B cell (primary cell): ENCODE data around the gene TOP2A. TPM values are rescaled to one million over a fixed set of nuclear protein-coding genes. Genes with fewer than 3 reads are reported as not detected.

Experiments used
- ATAC-seq: fragments of 200-7000 bp; cut with Tn5 transposase; one replicate; pipeline ENCODE4 v1.10.0; 2021; ENCODE audit warnings: low read depth, mild to moderate bottlenecking, moderate number of reproducible peaks, moderate library complexity
- CTCF ChIA-PET: fragments of 350-600 bp; sonication (Branson Sonifier 250); formaldehyde crosslinking; loops from one replicate; lab custom pipeline; 2021; ENCODE audit warnings: antibody characterized with exemption, inconsistent platforms; lab: Charles Lee
- POLR2A ChIA-PET: fragments of 350-600 bp; sonication (Branson Sonifier 250); formaldehyde crosslinking; loops from one replicate; lab custom pipeline; 2021; ENCODE audit warnings: antibody characterized with exemption; lab: Charles Lee
- DNase-seq: peaks from one replicate; pipeline ENCODE4 v3.0.0; 2013
- H2AFZ ChIP-seq: 2 replicates; pipeline ENCODE4 v1.6.1; 2012; ENCODE audit warnings: mild to moderate bottlenecking, low read depth, low read length; ENCODE audit not compliant: insufficient read depth, poor library complexity, severe bottlenecking
- H3K27ac ChIP-seq, 2 donors: 1 replicate in 1 of 2; 2 replicates in 1 of 2; pipeline ENCODE4 v1.5.1; 2012 to 2013; ENCODE audit warnings: low read length in 2 of 2, mild to moderate bottlenecking in 2 of 2, moderate library complexity in 1 of 2
- H3K27me3 ChIP-seq, 4 experiments: fragments of 200-600 bp in 1 of 4; sonication (generic) in 1 of 4; replicated peaks in 1 of 4; 1 replicate in 2 of 4; 2 replicates in 2 of 4; pipeline versions ENCODE4 v1.6.1 to v1.7.0; 2013 to 2016; ENCODE audit warnings: low read length in 3 of 4, mild to moderate bottlenecking in 2 of 4, mixed read lengths in 1 of 4, moderate library complexity in 1 of 4; ENCODE audit not compliant: insufficient read depth in 4 of 4, control insufficient read depth in 3 of 4; ENCODE audit errors: control extremely low read depth in 1 of 4
- H3K36me3 ChIP-seq, 2 experiments: replicated peaks in 1 of 2; 1 replicate in 1 of 2; 2 replicates in 1 of 2; pipeline versions ENCODE4 v1.6.1 to v1.7.1; 2013; ENCODE audit warnings: low read length in 1 of 2; ENCODE audit not compliant: insufficient read depth in 2 of 2, control insufficient read depth in 1 of 2; ENCODE audit errors: control extremely low read depth in 1 of 2, extremely low read depth in 1 of 2
- H3K4me1 ChIP-seq, 2 donors: fragments of 200-600 bp in 1 of 2; sonication (generic) in 1 of 2; 1 replicate in 1 of 2; 2 replicates in 1 of 2; pipeline versions ENCODE4 v1.5.1 to v1.6.1; 2013 to 2017; ENCODE audit warnings: low read length in 2 of 2; ENCODE audit not compliant: control insufficient read depth in 2 of 2, insufficient read depth in 2 of 2
- H3K4me2 ChIP-seq: replicated peaks from 2 replicates; pipeline ENCODE3; 2012; ENCODE audit warnings: mild to moderate bottlenecking, low read depth, low read length; ENCODE audit not compliant: poor library complexity, severe bottlenecking
- H3K4me3 ChIP-seq, 5 experiments: fragments of 200-600 bp in 1 of 5; sonication (generic) in 1 of 5; 1 replicate in 3 of 5; 2 replicates in 2 of 5; pipeline versions ENCODE4 v1.5.1 to v1.7.0; 2011 to 2016; ENCODE audit warnings: low read length in 4 of 5, mild to moderate bottlenecking in 4 of 5, low read depth in 2 of 5, control low read depth in 1 of 5, moderate library complexity in 1 of 5; ENCODE audit not compliant: insufficient read depth in 1 of 5; ENCODE audit errors: control extremely low read depth in 1 of 5, extremely low read depth in 1 of 5
- H3K79me2 ChIP-seq: fragments of 200-600 bp; sonication (generic); one replicate; pipeline ENCODE4 v1.6.0; 2016; ENCODE audit warnings: low read length; ENCODE audit not compliant: control insufficient read depth, insufficient read depth
- H3K9ac ChIP-seq: fragments of 200-600 bp; sonication (generic); 2 replicates; pipeline ENCODE4 v1.6.1; 2017; ENCODE audit warnings: mild to moderate bottlenecking, low read length, moderate library complexity
- H3K9me3 ChIP-seq, 3 donors: one replicate each; pipeline versions ENCODE4 v1.6.1 to v1.7.1; 2013; ENCODE audit warnings: low read length in 2 of 3; ENCODE audit not compliant: control insufficient read depth in 2 of 3, insufficient read depth in 1 of 3; ENCODE audit errors: control extremely low read depth in 1 of 3
- H4K20me1 ChIP-seq: 2 replicates; pipeline ENCODE4 v1.6.0; 2012; ENCODE audit warnings: mild to moderate bottlenecking, low read length; ENCODE audit not compliant: insufficient read depth, control insufficient read depth, poor library complexity, severe bottlenecking
- H3K27ac Mint-ChIP-seq: one replicate; pipeline ENCODE4 v1.8.0; 2021; ENCODE audit warnings: mixed read lengths
- H3K27me3 Mint-ChIP-seq: one replicate; pipeline ENCODE4 v1.8.0; 2021; ENCODE audit warnings: mixed read lengths
- H3K4me1 Mint-ChIP-seq: one replicate; pipeline ENCODE4 v1.8.0; 2021; ENCODE audit warnings: mixed read lengths
- H3K4me3 Mint-ChIP-seq: one replicate; pipeline ENCODE4 v1.8.0; 2021; ENCODE audit warnings: mixed read lengths
- H3K9me3 Mint-ChIP-seq: one replicate; pipeline ENCODE4 v1.8.0; 2022; ENCODE audit warnings: mixed read lengths; ENCODE audit not compliant: insufficient read depth
- CTCF ChIP-seq: fragments of 200-600 bp; IDR thresholded peaks from one replicate; pipeline ENCODE4 v1.8.0; 2022; ENCODE audit warnings: antibody characterized with exemption, mild to moderate bottlenecking
- EZH2 ChIP-seq: IDR thresholded peaks from 2 replicates; pipeline ENCODE4 v1.6.1; 2012; ENCODE audit warnings: borderline replicate concordance, low read depth, mild to moderate bottlenecking, moderate library complexity, low read length; ENCODE audit not compliant: insufficient read depth, poor library complexity, severe bottlenecking
- WGBS: methylation state at CpG from one replicate; pipeline ENCODE4 v1.1.5; 2013; ENCODE audit warnings: missing lambda C conversion rate; ENCODE audit not compliant: insufficient coverage; 5-methylcytosine and 5-hydroxymethylcytosine counted together
- intact Hi-C: fragments of 100-400 bp; cut with micrococcal nuclease; formaldehyde crosslinking; loops from one replicate; pipeline ENCODE4 v1.10.0; 2022
- polyA plus RNA-seq: library from polyadenylated mRNA; depleted of rRNA; stranded (reverse); fragments of >200 nt; gene quantifications from 2 replicates; pipeline ENCODE4 v1.2.3, GENCODE V29; 2012
- total RNA-seq, 2 donors: library from RNA; stranded (reverse); fragments of 120-200 nt in 1 of 2; gene quantifications; 1 replicate in 1 of 2; 2 replicates in 1 of 2; pipeline versions ENCODE4 v1.2.3 to v1.2.4, GENCODE V29; 2013 to 2022

Gene TOP2A
- total and polyA plus RNA-seq, 2 donors (not counting 1 experiment from before 2014, with no cell fraction given): 0.36 to 3.1 TPM

- no peak for DNase-seq
- H3K4me1 ChIP-seq: peaks cover 0 to 4% of the 10 kb centered on the region in 2 donors
- CTCF ChIA-PET: interaction anchor here (1.1 to 1.5 kb wide), 2 partner anchors 33 to 94 kb away, joined by 4 read pairs; no protein-coding TSS in a partner anchor
Measured at GRCh38 chr17:40433551-40434415, 16.1 kb upstream of the TOP2A start.

More at GRCh38 chr17:40433551-40434415, 16.1 kb upstream of the TOP2A start:
- H3K9me3 ChIP-seq: no peaks in the 10 kb centered on the region
- POLR2A ChIA-PET: interaction anchor here (0.5 kb wide), 1 partner anchor 389 kb away, joined by 4 read pairs; the partner anchor contains the start of gene KRT10
- peak; percentile 39 for ATAC-seq
- H3K27me3 Mint-ChIP-seq: no peaks in the 10 kb centered on the region
- TF ChIP-seq EZH2 (no peak), CTCF (peak; percentile 39)
- no peaks in the 10 kb centered on the region for H3K4me1 Mint-ChIP-seq
- no peak overlapping the region for H3K4me3 ChIP-seq
- H4K20me1 ChIP-seq: no peaks in the 10 kb centered on the region
- no peaks in the 10 kb centered on the region for H3K79me2 ChIP-seq
- no peak overlapping the region for H2AFZ ChIP-seq
- 90% methylated on average over 6 of the region's 6 CpGs for WGBS
- no peak overlapping the region for H3K4me2 ChIP-seq
- H3K27ac Mint-ChIP-seq: no peak overlapping the region
- no peak overlapping the region for H3K4me3 Mint-ChIP-seq
- H3K9me3 Mint-ChIP-seq: no peaks in the 10 kb centered on the region
- H3K27ac ChIP-seq: no peak overlapping the region
- no peaks in the 10 kb centered on the region for H3K36me3 ChIP-seq
- intact Hi-C loops: no loop called here
- H3K9ac ChIP-seq: no peak overlapping the region
- no peaks in the 10 kb centered on the region for H3K27me3 ChIP-seq
